ENCODE data around the gene IRF5. TPM values are rescaled to one million over a fixed set of nuclear protein-coding genes. Genes with fewer than 3 reads are reported as not detected.

The IRF5 gene
- total RNA-seq, 2 experiments from 2014 or later, result 8.2 to 21.9 TPM

DNA sequence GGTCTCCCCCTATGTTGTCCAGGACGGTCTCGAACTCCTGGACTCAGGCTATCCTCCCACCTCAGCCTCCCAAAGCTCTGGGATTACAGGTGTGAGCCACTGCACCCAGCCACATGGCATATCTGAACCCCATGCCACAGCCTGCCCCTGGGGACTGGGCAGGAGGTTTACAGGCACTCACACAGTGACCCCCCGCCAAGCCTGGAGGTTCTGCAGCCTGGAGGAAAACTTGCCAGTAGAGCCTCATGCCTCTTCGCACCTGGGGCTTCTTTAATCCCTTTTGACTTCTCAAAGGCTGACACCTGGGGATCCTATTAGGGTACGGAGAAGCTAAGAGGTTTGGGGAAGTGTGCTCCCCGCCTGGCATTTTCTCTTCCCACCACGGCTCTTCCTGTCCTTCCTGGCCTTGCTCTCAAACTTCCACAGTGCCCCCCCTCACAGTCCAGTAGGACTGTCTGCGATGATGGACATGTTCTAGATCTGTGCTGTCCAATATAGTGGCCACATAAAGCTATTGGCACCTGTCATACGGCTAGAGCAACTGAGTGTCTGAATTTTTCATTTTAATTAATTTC is 15.8 kb upstream of the IRF5 start:
- intact Hi-C loops (cut with micrococcal nuclease; ENCODE audit: unreplicated experiment), result no loop called here
- CTCF ChIA-PET (ENCODE audit: unreplicated experiment), result interaction anchor here (0.6 kb wide), 1 partner anchor 1340 kb away, joined by 3 read pairs; no protein-coding TSS in a partner anchor
- Histone ChIP-seq H3K9me2 (ENCODE audit: insufficient read depth, low read length) (no peaks in the 10 kb centered on the region), H3K79me2 (ENCODE audit: insufficient read depth, low read depth, low read length) (no peaks in the 10 kb centered on the region), H3K36me3 (ENCODE audit: insufficient read depth, low read length) (no peaks in the 10 kb centered on the region), H3K4me1 (ENCODE audit: insufficient read depth, low read length, poor library complexity, severe bottlenecking) (peaks cover 11% of the 10 kb centered on the region), H2AFZ (ENCODE audit: low read length) (no peak overlapping the region), H3K27ac (ENCODE audit: low read depth, low read length, poor library complexity, severe bottlenecking) (no peak overlapping the region), H4K20me1 (ENCODE audit: insufficient read depth, low read length) (no peaks in the 10 kb centered on the region), H3K4me3 (ENCODE audit: low read depth, low read length, poor library complexity, severe bottlenecking) (no peak overlapping the region), H3K4me2 (ENCODE audit: low read length) (no peak overlapping the region), H3K9me3 (ENCODE audit: low read length) (no peaks in the 10 kb centered on the region)
- no TSS peak for BruUV-seq (replicated peaks)
- DNase-seq (ENCODE audit: low spot score), result no peak
- POLR2A ChIA-PET, result interaction anchor here (0.5 to 0.9 kb wide), 3 partner anchors 13 to 261 kb away, joined by 3 to 6 read pairs (median 4); no protein-coding TSS in a partner anchor
- TF ChIP-seq EZH2phosphoT487 (IDR thresholded peaks at IDR 0.05; ENCODE audit: borderline replicate concordance, low read depth, low read length), result no peak
- no peak for TF ChIP-seq CTCF (conservative IDR thresholded peaks at IDR 0.05; ENCODE audit: low read length)

DNA sequence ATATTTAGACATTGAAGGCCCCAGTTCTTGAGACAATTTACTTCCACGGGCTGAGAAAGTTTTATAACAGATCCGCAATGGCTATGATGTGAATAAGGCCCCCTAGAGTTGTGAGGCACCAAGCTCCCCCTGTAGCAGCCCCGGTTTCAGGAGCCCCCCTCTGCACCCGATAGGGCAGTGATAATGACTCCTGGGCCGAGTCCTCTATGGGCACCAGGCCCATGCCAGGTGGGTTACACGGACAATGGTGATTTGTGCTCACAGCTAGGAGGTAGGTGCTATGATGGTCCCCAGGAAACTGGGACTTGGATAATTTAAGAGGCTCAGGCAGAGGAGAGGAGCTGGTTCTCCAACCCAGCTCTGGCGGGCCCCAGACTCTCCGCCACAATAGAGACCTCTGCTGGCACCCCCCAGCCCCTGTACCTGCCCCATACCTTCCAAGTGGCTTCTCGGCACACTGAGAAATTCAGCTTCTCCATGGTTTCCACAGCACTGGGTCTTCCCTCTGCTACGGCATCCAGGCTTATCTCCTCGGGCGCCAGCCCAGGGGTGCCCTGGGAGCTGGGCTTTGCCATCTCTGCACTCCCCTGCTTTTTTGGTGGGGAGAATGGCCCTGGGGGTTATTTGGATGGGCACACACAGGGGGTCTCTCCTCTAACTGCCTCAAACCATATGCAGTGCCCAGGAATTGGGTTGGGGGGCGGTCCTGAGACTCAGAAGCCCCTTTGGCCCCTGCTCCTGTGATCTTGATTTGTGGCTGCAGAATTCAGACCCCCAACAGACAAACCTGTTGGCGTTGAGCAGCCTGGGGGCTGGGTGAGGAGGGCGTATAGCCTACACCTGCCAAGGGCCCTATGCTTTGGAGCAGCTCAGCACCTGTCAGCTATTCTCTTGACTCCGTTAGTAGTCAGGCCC is 15.0 kb upstream of the IRF5 start:
- Histone ChIP-seq H3K4me1 (ENCODE audit: insufficient read depth, low read length, poor library complexity, severe bottlenecking) (peaks cover 11% of the 10 kb centered on the region), H3K4me2 (ENCODE audit: low read length) (no peak overlapping the region), H3K9me2 (ENCODE audit: insufficient read depth, low read length) (no peaks in the 10 kb centered on the region), H3K9me3 (ENCODE audit: low read length) (no peaks in the 10 kb centered on the region), H2AFZ (ENCODE audit: low read length) (no peak overlapping the region), H3K4me3 (ENCODE audit: low read depth, low read length, poor library complexity, severe bottlenecking) (no peak overlapping the region), H3K79me2 (ENCODE audit: insufficient read depth, low read depth, low read length) (no peaks in the 10 kb centered on the region), H3K36me3 (ENCODE audit: insufficient read depth, low read length) (no peaks in the 10 kb centered on the region), H4K20me1 (ENCODE audit: insufficient read depth, low read length) (no peaks in the 10 kb centered on the region), H3K27ac (ENCODE audit: low read depth, low read length, poor library complexity, severe bottlenecking) (no peak overlapping the region)
- no peak for DNase-seq (ENCODE audit: low spot score)
- BruUV-seq (replicated peaks), result no TSS peak
- no peak for TF ChIP-seq EZH2phosphoT487 (IDR thresholded peaks at IDR 0.05; ENCODE audit: borderline replicate concordance, low read depth, low read length)
- no peak for TF ChIP-seq CTCF (conservative IDR thresholded peaks at IDR 0.05; ENCODE audit: low read length)
- CTCF ChIA-PET (ENCODE audit: unreplicated experiment), result interaction anchor here (0.6 to 1.2 kb wide), 2 partner anchors 14 to 1340 kb away, joined by 3 read pairs; partner anchors contain the start of gene IRF5
- intact Hi-C loops (cut with micrococcal nuclease; ENCODE audit: unreplicated experiment), result no loop called here
- POLR2A ChIA-PET, result interaction anchor here (0.5 to 0.9 kb wide), 4 partner anchors 12 to 261 kb away, joined by 3 to 6 read pairs (median 4); no protein-coding TSS in a partner anchor

Data from OCI-LY7 (cell line).